A673 (cell line): ENCODE results near the gene ERI3. TPM values are rescaled to one million over a fixed set of nuclear protein-coding genes. Genes with fewer than 3 reads are reported as not detected.

Experiments
- BruUV-seq: library from RNA; stranded (reverse); fragments of 400-500 nt; replicated peaks from 2 replicates; lab custom pipeline; 2021; lab: Mats Ljungman, UMichigan
- CTCF ChIA-PET: fragments of 300-600 bp; sonication (Branson Sonifier 250); formaldehyde crosslinking; loops from one replicate; lab custom pipeline; 2022; ENCODE audit warnings: antibody characterized with exemption; lab: Charles Lee
- POLR2A ChIA-PET: fragments of 300-600 bp; sonication (Branson Sonifier 250); formaldehyde crosslinking; loops from one replicate; lab custom pipeline; 2022; ENCODE audit warnings: antibody characterized with exemption; ENCODE audit not compliant: low non-redundant PET; lab: Charles Lee
- DNase-seq: peaks from one replicate; pipeline ENCODE4 v3.0.0-alpha.2; 2015; ENCODE audit warnings: low spot score
- H3K27ac ChIP-seq: fragments of 200-600 bp; sonication (generic); 2 replicates; pipeline ENCODE4 v1.5.1; 2016; ENCODE audit warnings: mixed run types, low read depth, mild to moderate bottlenecking, mixed read lengths, antibody characterized with exemption, low read length; ENCODE audit not compliant: poor library complexity, severe bottlenecking
- H3K27me3 ChIP-seq: fragments of 200-600 bp; sonication (generic); replicated peaks from 2 replicates; pipeline ENCODE4 v1.6.1; 2017; ENCODE audit warnings: mixed run types, low read depth, mild to moderate bottlenecking, mixed read lengths, antibody characterized with exemption, low read length; ENCODE audit not compliant: insufficient read depth, poor library complexity
- H3K36me3 ChIP-seq: fragments of 200-600 bp; sonication (generic); 2 replicates; pipeline ENCODE4 v1.6.1; 2016; ENCODE audit warnings: mixed run types, mild to moderate bottlenecking, mixed read lengths, antibody characterized with exemption, low read length; ENCODE audit not compliant: insufficient read depth, poor library complexity, severe bottlenecking
- H3K4me1 ChIP-seq: fragments of 200-600 bp; sonication (generic); 2 replicates; pipeline ENCODE4 v1.6.1; 2017; ENCODE audit warnings: mixed run types, mild to moderate bottlenecking, mixed read lengths, antibody characterized with exemption, low read length; ENCODE audit not compliant: insufficient read depth, poor library complexity, severe bottlenecking
- H3K4me3 ChIP-seq: fragments of 200-600 bp; sonication (generic); 2 replicates; pipeline ENCODE4 v1.5.1; 2016; ENCODE audit warnings: low read depth, mixed run types, mild to moderate bottlenecking, mixed read lengths, low read length; ENCODE audit not compliant: poor library complexity, severe bottlenecking
- H3K9me3 ChIP-seq: fragments of 200-600 bp; sonication (generic); 2 replicates; pipeline ENCODE4 v1.6.1; 2016; ENCODE audit warnings: mixed run types, low read depth, mild to moderate bottlenecking, mixed read lengths, antibody characterized with exemption, low read length; ENCODE audit not compliant: poor library complexity, severe bottlenecking
- EZH2 ChIP-seq: fragments of 200-600 bp; sonication (generic); IDR thresholded peaks from 2 replicates; pipeline ENCODE4 v1.6.1; 2017; ENCODE audit warnings: borderline replicate concordance, low read depth, mild to moderate bottlenecking, mixed read lengths, antibody characterized with exemption, low read length; ENCODE audit not compliant: poor library complexity, severe bottlenecking
- intact Hi-C: fragments of 100-400 bp; cut with micrococcal nuclease; formaldehyde crosslinking; loops from one replicate; pipeline ENCODE4 v1.10.0; 2022; ENCODE audit not compliant: unreplicated experiment
- total RNA-seq: library from RNA; stranded (reverse); gene quantifications from 2 replicates; pipeline ENCODE4 v1.2.3, GENCODE V29; 2021
- TF ChIP-seq, protein P1 (sequence below): fragments of 300-800, 200-600 bp; sonication (generic); conservative IDR thresholded peaks from 2 replicates; pipeline ENCODE4 v1.5.1; 2017; ENCODE audit warnings: low read depth, mild to moderate bottlenecking, antibody characterized with exemption, low read length, moderate library complexity, mixed read lengths

Gene ERI3
- total RNA-seq, 1 experiment from 2014 or later = 97.9 TPM

DNA sequence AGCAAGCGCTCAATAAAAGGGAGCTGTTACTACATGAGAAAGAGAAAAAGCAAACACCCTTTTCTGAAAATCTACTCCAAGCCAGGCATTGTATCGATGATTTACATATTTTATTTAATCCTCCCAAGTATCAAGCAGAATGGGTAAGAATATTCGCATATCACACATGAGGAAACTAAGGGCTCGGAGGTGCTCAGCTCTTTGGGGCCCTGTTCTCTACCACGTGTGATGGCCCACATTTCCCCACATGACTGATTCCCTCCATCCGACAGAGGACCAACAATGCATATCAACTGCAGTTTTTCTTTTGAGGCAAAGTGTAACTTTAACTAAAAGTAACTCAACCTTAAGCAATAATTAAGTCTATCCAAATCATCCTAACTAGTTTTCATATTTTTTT, 8.2 kb downstream of the ERI3 start:
- H3K9me3 ChIP-seq = no peaks in the 10 kb centered on the region
- DNase-seq = no peak
- H3K4me3 ChIP-seq = no peak overlapping the region
- no peak overlapping the region for H3K27ac ChIP-seq
- no peaks in the 10 kb centered on the region for H3K4me1 ChIP-seq
- no peaks in the 10 kb centered on the region for H3K27me3 ChIP-seq
- no TSS peak for BruUV-seq
- no peaks in the 10 kb centered on the region for H3K36me3 ChIP-seq
- CTCF ChIA-PET = no interaction called here
- intact Hi-C loops = no loop called here
- no peak for TF ChIP-seq EZH2
- TF ChIP-seq, protein P1, sequence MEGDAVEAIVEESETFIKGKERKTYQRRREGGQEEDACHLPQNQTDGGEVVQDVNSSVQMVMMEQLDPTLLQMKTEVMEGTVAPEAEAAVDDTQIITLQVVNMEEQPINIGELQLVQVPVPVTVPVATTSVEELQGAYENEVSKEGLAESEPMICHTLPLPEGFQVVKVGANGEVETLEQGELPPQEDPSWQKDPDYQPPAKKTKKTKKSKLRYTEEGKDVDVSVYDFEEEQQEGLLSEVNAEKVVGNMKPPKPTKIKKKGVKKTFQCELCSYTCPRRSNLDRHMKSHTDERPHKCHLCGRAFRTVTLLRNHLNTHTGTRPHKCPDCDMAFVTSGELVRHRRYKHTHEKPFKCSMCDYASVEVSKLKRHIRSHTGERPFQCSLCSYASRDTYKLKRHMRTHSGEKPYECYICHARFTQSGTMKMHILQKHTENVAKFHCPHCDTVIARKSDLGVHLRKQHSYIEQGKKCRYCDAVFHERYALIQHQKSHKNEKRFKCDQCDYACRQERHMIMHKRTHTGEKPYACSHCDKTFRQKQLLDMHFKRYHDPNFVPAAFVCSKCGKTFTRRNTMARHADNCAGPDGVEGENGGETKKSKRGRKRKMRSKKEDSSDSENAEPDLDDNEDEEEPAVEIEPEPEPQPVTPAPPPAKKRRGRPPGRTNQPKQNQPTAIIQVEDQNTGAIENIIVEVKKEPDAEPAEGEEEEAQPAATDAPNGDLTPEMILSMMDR = no peak
- POLR2A ChIA-PET = no interaction called here

DNA sequence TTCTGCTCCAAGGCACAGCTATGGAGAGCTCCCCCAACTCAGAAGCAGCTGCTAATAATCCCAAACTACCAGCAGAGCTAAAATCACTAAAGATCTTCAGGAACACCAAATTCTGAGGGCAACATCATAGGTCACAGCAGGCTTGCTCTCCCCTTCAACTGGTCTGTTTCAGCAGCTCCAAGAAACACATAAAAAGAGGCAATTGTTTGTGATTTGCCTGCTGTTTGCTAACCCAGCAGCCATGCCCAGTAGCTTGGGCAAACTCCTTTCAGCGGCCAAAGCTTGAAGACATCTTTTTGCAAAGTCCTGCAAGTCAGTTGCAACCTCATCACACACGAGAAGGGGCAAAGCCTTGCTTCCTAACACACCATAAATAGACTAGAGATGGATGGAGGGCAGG, 8.9 kb downstream of the ERI3 start:
- intact Hi-C loops = no loop called here
- TF ChIP-seq, protein P1 = no peak
- no peak for TF ChIP-seq EZH2
- H3K4me1 ChIP-seq = no peaks in the 10 kb centered on the region

DNA sequence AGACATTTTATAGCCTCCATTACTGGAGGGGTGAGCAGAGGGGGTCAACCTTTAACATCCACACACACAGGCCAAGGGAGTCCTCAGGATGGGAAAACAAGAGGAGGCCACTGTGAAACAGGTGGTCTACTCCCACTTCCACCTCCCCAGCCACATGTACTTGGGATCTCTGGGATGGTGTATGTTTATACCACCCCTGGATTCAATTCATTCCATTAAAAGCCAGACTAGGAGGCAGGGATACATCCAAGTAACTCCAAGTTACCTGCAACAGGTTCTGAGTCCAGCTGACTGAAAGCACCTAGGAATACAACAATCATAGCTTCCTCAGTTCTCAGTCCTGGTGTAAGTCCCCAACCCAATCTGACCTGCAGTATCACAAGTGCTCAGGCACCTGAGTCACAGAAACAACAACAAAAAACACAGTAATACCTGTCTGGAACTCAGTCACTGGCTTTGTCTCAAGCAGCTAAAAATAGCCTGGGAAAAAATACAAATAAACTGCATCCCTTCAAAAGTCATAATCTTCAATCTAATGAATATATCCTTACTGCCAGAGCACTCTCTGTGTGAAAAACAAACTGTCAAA, 9.8 kb downstream of the ERI3 start:
- CTCF ChIA-PET = no interaction called here
- Histone ChIP-seq H3K4me3 (no peak overlapping the region), H3K9me3 (no peaks in the 10 kb centered on the region), H3K27me3 (no peaks in the 10 kb centered on the region), H3K27ac (no peak overlapping the region), H3K4me1 (no peaks in the 10 kb centered on the region), H3K36me3 (no peaks in the 10 kb centered on the region)
- intact Hi-C loops = no loop called here
- TF ChIP-seq, protein P1 = no peak
- no peak for TF ChIP-seq EZH2
- POLR2A ChIA-PET = no interaction called here
- no peak for DNase-seq
- no TSS peak for BruUV-seq

More for the DNA sequence above, 8.9 kb downstream of the ERI3 start:
- H3K36me3 ChIP-seq = no peaks in the 10 kb centered on the region
- no peak overlapping the region for H3K27ac ChIP-seq
- DNase-seq = no peak
- no peak overlapping the region for H3K4me3 ChIP-seq
- no peaks in the 10 kb centered on the region for H3K9me3 ChIP-seq
- CTCF ChIA-PET = no interaction called here
- BruUV-seq = no TSS peak
- POLR2A ChIA-PET = no interaction called here
- no peaks in the 10 kb centered on the region for H3K27me3 ChIP-seq
